Stimulated activated CD4-positive, alpha-beta T cell treated with anti-CD3 and anti-CD28 coated beads, Interleukin-4, amount 100 ng/mL, for 4 hours (primary cell): ENCODE results near the gene SPECC1.
"Not testable (repeated sequence)": the region's sequence is repeated elsewhere in the genome, so short reads cannot be mapped to it uniquely, and the experiment has no call there.

ENCODE experiments used
- DNase-seq, 2 experiments: peaks; one replicate each; pipeline ENCODE4 v3.0.0-alpha.2; 2020

Gene SPECC1

DNA sequence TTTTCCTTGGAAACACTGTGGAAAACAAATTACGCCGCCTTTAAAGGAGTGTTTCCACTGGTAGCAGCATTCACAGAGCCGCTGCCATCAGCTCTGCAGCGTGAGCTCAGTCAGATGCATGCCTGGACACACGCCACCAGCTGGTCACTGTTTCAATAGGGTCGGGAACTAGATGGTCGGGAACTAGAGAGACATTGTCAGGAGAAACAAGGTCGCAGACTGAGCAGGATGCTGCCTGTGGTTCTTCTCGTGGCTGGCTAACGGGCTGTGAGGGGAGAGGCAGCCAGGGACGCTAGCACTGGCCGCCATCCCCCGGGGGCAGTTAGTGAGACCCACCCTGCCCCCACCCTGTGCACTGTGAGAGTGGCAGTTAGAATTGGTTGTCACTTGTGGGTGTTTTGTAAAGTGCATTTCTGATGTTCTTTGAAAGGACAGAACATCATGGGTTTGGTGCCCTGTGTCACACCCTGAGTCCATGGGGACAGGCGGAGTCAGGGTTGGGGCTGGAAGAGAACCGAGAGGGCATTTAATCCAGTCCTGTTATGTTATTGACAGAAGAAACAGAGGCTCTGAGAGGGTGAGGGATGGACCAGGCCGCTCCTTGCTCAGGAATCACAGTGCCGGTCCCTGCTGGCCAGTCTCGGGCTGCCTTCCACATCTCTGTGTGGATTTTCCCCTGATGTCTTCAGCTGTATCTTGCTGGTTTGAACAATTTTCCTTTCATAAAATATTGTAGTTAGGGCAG, 86.3 kb downstream of the SPECC1 start:
- DNase-seq: no peak

GRCh38 chr17:20096430-20096829, 87.3 kb downstream of the SPECC1 start:
- DNase-seq: no peak

DNA sequence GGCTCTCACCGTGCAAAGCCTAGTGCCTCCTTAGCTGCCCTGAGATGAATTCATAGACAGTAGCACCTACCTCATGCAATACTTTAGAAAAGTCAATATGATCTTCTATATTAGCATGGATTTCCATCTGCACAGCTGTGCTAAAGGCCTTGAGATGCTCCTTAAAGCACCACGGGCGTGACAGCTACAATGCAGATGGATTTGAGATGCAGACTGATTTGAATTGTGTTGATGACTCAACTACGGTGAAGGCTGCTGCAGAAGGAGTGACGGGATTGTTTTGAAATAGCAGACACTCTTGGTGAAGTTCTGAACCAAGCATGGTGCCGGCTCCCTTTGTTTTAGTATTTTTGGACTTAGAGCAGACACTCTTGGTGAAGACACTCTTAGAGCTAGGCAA, 88.2 kb downstream of the SPECC1 start:
- DNase-seq: no peak

- DNase-seq: no peak
Observed at GRCh38 chr17:20098314-20098713, 89.2 kb downstream of the SPECC1 start.

GRCh38 chr17:20100806-20101205, 91.6 kb downstream of the SPECC1 start:
- not testable (repeated sequence) for DNase-seq

GRCh38 chr17:20103454-20104446, 94.6 kb downstream of the SPECC1 start:
- no peak for DNase-seq

DNA sequence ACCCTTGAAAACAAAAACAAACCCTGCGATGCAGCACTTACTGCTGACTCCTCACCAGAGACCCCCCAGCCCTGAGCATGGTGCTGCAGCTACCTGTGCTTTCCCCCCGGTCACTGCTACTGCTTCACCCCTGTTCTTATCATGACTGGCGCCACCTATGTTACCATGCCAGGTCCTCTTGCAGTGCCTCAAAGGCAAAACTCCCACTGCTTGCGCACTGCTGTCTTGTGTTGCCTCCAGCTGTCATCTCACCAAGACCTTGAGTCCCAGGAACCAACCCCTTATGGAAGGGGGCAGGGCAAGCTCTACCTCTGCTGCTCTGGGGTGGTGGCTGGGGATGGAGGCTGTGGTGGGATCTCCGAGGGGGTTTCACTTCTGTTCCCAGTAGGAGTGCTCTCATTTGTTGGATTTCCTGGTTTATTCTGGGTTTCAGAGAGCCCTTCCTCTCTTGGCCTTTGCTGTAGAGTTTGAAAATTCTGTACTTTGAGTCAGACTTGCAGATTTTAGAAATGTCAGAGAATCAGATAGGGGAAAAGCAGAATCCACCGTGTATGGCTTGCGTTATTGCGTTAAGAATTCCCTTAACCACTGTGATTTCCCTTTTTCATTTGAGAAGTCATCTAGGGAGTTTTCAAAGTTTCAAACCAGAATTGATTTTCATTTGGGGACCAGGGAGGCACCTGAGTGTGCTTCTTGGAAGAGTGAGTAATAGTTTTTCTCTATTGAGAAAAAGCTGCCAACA, 96.6 kb downstream of the SPECC1 start:
- no peak for DNase-seq

- DNase-seq: not testable (repeated sequence)
Observed at GRCh38 chr17:20106446-20106845, 97.3 kb downstream of the SPECC1 start.

- DNase-seq: no peak
Observed at GRCh38 chr17:20109076-20109475, 99.9 kb downstream of the SPECC1 start.

DNA sequence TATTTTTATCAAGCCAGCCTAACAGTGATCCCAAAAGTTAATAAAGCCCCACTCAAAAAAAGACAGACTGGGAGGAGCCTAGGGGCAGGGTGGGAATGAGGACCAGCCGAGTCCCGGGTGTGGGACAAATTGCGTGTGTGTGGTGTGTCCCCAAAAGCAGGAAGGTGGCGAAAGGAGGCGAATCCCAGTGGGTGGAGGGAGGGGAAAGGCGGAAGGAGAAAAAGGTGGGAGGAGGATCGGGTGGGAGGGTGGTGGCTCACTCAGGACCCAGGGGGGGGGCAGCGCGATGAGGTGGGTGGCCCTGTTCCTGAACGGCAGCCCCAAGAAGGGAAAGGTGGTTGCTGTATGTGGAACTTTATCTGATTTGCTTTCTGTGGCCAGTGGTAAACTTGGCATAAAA, 102.4 kb downstream of the SPECC1 start:
- DNase-seq: no peak

- no peak for DNase-seq
Observed at GRCh38 chr17:20114466-20114865, 105.3 kb downstream of the SPECC1 start.

DNA sequence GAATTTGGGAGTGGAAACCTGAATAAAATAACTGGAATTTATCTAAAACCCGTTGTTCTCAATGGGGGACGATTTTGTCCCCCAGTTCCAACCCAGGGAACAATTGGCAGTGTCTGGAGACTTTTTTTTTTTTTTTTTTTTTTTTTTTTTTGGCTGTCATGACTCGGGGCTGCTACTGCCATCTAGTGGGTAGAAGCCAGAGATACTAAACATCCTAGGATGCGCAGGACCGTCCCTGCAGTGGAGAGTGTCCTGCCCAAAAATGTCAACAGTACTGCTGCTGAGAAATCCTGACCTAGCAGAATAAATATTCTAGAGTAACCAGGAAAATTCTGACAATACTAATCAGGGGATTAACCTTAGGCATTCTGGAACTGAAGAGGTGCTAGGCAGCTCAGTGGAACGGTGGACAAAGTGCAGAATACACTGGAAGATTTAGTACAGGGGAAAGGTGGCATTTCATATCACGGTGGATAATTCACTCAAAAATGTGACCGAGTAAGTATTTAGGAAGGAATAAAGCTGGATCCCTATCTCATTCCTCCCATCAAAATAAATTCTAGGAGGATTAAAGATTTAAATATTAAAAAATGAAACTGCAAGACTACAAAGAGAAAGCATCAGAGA, 107.6 kb downstream of the SPECC1 start:
- peak; percentile 31 to 37 for DNase-seq

DNA sequence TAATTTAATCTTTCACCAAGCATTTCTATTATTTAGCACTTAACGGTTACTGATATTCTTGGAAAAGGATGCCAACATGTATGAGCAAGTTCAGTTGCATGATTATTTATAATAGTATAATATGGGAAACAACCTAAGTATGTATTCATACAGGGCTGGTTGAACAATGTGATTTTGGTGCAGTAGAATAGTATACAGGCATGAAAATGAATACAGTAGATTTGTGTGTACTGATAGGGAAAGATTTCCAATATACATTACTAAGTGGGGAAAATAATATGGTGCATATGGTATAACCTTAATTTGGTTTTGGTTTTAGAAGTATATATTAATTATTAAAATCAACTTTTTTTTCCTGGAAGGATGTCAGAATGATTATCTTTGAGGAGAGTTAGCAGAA, 109.1 kb downstream of the SPECC1 start:
- DNase-seq: no peak

DNA sequence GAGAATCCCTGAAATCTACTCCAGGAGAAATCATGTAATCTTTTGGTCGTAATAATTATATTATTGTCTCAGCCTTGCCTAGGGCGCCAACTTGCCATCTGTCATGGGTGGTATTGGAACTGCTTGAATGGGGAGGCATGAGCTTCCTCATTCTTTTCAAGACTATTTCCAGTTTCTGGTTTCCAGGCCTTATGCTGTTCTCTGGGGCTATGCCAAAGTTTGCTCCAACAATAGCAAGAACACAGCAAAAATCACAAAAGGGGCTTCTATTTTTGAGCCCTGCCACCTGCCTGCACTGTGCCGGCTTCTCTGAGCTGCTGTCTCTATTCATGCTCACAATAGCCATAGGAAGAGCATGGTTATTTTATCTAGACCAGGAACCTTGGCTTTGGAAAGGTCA, 111.7 kb downstream of the SPECC1 start:
- DNase-seq: no peak

DNA sequence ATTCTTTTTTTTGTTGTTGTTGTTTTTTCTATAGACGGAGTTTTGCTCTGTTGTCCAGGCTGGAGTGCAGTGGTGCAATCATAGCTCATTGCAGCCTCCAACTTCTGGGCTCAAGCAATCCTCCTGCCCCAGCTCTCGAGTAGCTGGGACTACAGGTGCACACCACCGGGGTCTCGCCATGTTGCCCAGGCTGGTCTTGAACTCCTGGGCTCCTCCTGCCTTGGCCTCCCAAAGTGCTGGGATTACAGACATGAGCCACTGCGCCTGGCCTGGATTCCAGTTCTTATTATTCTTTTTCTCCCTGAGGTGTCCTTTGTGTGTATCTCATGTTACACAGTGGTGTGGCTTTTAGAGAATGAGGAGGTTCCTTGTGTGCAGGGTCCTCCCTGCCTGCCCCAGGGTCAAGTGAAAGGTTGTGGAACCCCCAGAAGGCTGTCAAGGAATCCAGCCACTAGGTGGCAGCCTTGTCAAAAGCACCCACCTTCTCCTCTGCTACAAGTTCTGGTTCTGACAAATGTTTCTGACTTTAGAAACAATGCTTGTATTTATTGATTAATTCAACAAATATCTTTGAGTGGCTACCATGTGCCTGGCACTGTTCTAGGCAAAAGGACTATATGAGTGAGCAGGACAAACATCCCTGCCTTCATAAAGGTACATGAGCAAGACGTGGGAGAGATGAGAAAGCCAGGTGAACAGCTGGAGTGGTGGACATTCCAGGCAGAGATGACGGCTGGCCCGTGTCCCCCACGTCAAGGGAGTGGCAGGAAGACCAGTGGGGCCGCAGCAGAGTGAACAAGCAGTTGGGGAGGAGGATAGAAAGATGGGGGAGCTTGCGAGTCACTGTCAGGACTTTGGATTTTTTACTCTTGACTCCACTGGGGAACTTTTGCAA, 112.4 kb downstream of the SPECC1 start:
- DNase-seq: peak; percentile 53 to 65

DNA sequence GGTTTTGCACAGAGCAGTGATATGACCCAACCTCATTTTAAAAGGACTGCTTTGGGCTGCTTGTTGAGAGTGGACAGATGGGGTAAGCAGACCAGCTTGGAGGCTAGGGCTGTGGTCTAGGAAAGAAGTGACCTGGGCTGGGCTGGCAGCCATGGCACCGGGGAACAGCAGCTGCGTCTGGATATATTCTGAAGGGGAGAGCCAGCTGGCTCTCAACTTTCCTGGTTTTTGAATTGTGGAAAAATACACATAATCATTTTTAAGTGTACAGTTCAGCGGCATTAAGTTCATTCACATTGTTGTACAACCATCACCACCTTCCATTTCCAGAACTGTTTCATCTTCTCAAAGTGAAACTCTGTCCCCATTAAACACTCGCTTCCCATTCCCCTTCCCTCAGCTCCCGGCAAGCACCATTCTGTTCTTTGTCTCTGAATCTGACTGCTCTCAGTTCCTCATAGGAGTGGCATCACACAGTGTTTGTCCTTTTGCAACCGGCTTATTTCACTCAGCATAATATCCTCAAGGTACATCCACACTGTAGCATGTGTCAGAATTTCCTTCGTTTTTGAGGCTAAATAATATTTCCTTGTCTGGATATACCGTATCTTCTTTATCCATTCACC, 113.2 kb downstream of the SPECC1 start:
- no peak for DNase-seq

DNA sequence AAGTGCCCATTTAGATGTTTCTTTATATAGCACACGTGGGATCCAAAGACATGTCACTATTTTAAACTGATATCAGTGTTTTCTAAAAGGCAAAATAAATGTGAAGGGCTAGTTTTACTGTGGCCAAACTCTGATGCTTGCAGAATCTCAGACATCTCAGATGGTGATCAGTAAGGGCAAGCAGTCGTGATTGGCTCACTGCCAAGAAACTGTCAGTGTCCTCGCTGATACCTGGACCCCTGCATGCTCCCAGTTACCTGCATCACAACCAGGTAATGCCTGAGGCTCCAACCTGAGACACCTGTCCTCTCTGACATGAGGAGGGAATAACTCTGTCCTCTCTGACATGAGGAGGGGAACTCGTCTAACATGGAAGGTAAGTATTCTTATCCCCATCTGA, 114.0 kb downstream of the SPECC1 start:
- no peak for DNase-seq

DNA sequence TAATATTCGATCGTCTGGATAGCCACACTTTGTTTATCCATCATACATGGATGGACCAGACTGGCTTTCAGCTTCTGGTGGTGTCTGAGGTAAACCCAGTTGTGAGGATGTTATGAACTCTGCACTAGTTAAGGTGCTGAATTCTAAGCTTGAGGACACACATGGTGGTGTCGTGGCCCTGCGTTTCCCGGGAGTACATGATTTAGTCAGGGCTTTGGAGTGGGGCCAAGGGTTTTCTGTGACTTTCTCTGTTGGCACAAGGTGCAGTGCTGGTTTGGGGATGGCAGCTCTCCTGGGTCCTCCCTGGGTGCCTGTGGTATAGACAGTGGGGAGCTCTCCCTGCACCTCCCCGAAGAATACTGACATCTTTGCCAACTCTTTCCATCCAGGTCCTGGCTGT, 116.6 kb downstream of the SPECC1 start:
- DNase-seq: no peak

DNA sequence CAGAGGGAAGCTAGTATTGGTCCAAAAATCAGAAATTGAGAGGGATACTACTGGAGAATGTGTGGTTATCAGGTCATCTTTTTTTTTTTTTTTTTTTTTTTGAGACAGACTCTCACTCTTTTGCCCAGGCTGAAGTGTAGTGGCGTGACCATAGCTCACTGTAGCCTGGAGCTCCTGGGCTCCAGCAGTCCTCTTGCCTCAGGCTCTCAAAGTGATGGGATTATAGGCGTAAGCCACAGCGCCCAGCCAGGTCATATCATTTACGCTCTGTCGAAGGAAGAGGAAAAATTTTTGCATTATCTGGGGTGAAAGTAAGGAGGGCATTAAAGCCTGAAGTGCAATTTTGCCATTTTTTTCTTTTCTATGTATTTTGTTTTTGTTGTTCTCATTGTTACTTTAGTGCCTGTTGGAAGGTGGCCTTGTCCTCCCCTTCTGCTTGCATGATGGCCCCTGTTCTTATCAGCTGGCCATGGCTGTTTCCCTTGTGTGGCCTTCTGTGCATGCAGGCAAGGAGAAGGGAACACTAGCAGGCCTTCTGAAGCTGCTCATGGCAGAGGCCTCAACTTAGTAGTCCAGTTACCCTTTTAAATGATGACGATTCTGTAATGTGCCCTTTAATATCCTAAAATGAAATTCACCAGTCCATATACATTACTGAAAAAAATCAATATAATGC, 118.3 kb downstream of the SPECC1 start:
- no peak for DNase-seq

GRCh38 chr17:20128036-20128667, 119.0 kb downstream of the SPECC1 start:
- DNase-seq: no peak
